ENCODE data around the gene SLC25A11.
A peak's percentile ranks its signal among the peaks of the same experiment; 100 is the strongest.
"Not testable (repeated sequence)": the region's sequence is repeated elsewhere in the genome, so short reads cannot be mapped to it uniquely, and the experiment has no call there.

Gene SLC25A11

GRCh38 chr17:4945176-4945943, 5.5 kb upstream of the SLC25A11 start:
- DNase-seq (ENCODE audit: low spot score): peak; percentile 97

- no peak for DNase-seq (ENCODE audit: low spot score)
Measured at GRCh38 chr17:4944554-4945175, 4.8 kb upstream of the SLC25A11 start.

- DNase-seq (ENCODE audit: low spot score): no peak
Measured at GRCh38 chr17:4944163-4944553, 4.3 kb upstream of the SLC25A11 start.

- no peak for DNase-seq (ENCODE audit: low spot score)
Measured at GRCh38 chr17:4942760-4943508, 3.1 kb upstream of the SLC25A11 start.

- no peak for DNase-seq (ENCODE audit: low spot score)
Measured at GRCh38 chr17:4941319-4941610, 1.4 kb upstream of the SLC25A11 start.

- peak; percentile 90 for DNase-seq (ENCODE audit: low spot score)
Measured at GRCh38 chr17:4940555-4941318, 891 bp upstream of the SLC25A11 start.

- no peak for DNase-seq (ENCODE audit: low spot score)
Measured at GRCh38 chr17:4939546-4939795, 375 bp downstream of the SLC25A11 start.

GRCh38 chr17:4938688-4939545, 929 bp downstream of the SLC25A11 start:
- no peak for DNase-seq (ENCODE audit: low spot score)

GRCh38 chr17:4938069-4938491, 1.8 kb downstream of the SLC25A11 start:
- no peak for DNase-seq (ENCODE audit: low spot score)

GRCh38 chr17:4937553-4937952, 2.3 kb downstream of the SLC25A11 start:
- no peak for DNase-seq (ENCODE audit: low spot score)

- DNase-seq (ENCODE audit: low spot score): no peak
Measured at GRCh38 chr17:4936436-4936835, 3.4 kb downstream of the SLC25A11 start.

GRCh38 chr17:4935650-4936049, 4.2 kb downstream of the SLC25A11 start:
- DNase-seq (ENCODE audit: low spot score): no peak

GRCh38 chr17:4934173-4934979, 5.5 kb downstream of the SLC25A11 start:
- peak; percentile 70 for DNase-seq (ENCODE audit: low spot score)

- DNase-seq (ENCODE audit: low spot score): no peak
Measured at GRCh38 chr17:4933646-4934045, 6.2 kb downstream of the SLC25A11 start.

GRCh38 chr17:4932756-4933155, 7.1 kb downstream of the SLC25A11 start:
- DNase-seq (ENCODE audit: low spot score): no peak

- DNase-seq (ENCODE audit: low spot score): no peak
Measured at GRCh38 chr17:4931963-4932362, 7.9 kb downstream of the SLC25A11 start, which contains the start of gene GP1BA. Gene GP1BA (plus strand): TSS chr17:4932277. CDS start chr17:4932605, 328 bp downstream.

GRCh38 chr17:4928881-4929280, 11.0 kb downstream of the SLC25A11 start:
- DNase-seq (ENCODE audit: low spot score): no peak

- not testable (repeated sequence) for DNase-seq (ENCODE audit: low spot score)
Measured at GRCh38 chr17:4926577-4927335, 13.1 kb downstream of the SLC25A11 start.

GRCh38 chr17:4921320-4921719, 18.5 kb downstream of the SLC25A11 start:
- no peak for DNase-seq (ENCODE audit: low spot score)

Measured in hepatic stellate cell (primary cell).